HG03159 (cell line): ENCODE results near the gene UBE2D2.
"Not testable (repeated sequence)": the region's sequence is repeated elsewhere in the genome, so short reads cannot be mapped to it uniquely, and the experiment has no call there.

Source experiments
- ATAC-seq: cut with Tn5 transposase; IDR thresholded peaks from one replicate; pipeline ENCODE4 v1.9.1; 2021; ENCODE audit warnings: mild to moderate bottlenecking, moderate library complexity; ENCODE audit not compliant: unreplicated experiment

UBE2D2 gene

DNA sequence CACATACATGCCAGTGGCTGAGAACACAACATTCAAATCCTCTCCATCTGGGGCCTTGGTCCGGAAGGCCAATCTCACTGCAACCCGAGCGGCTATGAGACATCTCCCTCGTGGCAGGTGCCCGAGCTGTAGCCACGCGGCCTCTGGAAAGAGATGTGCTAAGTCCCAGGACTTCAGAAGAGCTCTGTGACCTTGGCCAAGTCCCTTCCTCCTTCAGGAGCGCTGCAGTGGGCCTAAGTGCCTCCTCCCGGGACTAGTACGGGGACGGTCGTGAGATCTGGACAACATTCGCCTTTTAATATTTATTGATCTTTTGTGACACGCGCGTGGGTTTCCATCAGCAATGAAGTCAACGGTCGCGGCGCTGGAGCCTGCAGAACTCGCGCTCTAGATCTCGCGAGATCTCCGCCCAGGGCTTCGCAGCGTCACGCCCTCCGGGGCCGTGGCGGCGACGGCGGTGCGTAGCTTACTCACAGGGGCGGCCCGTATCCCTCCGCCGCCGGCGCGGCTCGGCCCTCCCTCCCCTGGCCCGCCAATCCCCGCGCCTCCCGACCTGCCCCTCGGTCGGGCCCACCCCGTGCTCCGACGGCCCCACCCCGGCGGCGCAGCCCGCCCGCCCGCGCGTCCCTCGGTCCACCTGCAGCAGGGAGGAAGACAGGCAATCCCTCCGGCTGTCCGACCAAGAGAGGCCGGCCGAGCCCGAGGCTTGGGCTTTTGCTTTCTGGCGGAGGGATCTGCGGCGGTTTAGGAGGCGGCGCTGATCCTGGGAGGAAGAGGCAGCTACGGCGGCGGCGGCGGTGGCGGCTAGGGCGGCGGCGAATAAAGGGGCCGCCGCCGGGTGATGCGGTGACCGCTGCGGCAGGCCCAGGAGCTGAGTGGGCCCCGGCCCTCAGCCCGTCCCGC lies at the start of gene UBE2D2:
Gene UBE2D2 (plus strand): TSS at position 588 of the 903 bp plus-strand sequence. CDS start 453 bp downstream, outside the sequence.
- ATAC-seq = peak; percentile 74

DNA sequence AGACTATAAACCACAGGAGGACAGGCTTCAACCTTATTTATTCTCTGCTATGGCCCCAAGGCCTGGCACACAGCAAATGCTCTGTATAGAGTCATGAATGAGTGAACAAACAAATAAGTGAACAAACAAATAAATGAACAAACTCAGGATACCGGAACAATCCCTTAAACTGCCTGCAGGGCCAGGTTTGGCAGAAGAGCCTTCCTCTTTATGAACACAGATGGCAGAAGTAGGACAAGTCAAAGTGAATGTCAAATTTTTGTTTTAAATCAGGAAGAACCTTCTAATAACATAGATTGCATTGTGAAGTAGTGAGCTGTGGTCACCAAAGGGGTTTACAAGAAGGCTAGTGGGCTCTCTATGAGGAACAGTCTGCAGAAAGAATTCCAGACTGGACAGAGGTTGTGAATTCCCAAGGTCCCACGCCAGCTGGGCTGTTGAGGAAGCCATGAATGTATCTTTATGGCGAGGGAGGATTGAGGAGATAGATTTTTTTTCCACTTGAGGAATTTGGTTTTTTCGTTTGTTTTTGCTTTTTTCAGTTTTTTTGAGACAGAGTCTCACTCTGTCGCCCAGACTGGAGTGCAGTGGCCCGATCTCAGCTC lies 48.3 kb upstream of the UBE2D2 start:
- no peak for ATAC-seq

DNA sequence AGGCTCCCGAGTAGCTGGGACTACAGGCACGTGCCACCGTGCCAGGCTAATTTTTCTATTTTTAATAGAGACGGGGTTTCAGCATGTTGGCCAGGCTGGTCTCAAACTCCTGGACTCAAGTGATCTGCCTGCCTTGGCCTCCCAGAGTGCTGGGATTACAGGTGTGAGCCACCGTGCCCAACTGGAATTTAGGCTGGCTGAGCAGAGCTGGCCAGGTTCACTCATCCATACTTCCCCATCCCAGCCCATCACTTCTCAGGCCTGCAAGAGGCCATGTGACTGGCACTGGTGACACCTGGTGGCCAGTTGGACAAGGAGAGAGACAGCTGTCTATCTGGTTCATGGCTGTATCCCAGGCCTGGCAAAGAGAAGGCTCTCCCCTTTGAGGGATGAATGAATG lies 47.7 kb upstream of the UBE2D2 start:
- peak; percentile 48 for ATAC-seq

DNA sequence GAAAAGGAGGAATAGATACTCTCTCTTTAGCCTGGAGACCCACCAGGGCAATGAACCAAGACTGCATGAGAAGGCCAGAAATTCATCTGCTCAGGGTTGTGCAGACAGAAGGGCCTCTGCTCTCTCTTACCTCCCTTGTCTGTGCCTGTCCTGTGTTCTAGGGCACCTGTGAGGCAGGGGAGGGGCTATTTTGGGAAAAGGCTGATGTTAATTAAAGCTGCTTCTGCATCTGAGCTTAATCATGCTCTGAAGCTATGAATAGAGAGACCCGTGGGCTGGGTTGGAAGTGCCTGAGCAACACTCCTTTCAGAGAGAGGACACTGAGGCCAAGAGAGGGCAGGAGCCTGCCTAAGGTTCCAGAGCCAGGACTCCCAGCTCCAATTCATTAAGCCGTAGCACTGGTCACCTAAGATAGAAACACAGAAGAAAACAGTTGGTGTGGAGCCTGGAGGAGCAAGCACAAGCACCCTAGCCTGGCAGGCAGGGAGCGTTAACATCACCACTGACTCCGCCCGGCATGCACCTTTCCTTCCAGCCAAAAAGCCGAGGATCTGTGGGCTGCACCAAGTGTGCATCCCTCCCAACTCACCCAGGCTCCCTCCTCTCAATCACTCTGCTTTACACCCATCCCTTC lies 47.2 kb upstream of the UBE2D2 start:
- ATAC-seq = peak; percentile 4

DNA sequence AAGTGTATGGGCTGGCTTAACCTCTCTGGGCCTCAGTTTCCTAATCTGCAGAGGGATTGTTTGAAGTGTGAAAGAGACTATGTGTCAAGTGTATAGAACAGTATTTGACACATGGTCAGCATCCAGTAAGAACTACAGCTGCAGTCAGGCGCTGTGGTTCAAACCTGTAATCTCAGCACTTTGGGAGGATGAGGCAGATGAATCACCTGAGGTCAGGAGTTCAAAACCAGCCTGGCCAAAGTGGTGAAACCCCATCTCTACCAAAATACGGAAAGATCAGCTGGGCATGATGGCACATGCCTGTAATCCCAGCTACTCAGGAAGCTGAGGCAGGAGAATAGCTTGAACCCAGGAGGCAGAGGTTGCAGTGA lies 46.7 kb upstream of the UBE2D2 start:
- no peak for ATAC-seq

DNA sequence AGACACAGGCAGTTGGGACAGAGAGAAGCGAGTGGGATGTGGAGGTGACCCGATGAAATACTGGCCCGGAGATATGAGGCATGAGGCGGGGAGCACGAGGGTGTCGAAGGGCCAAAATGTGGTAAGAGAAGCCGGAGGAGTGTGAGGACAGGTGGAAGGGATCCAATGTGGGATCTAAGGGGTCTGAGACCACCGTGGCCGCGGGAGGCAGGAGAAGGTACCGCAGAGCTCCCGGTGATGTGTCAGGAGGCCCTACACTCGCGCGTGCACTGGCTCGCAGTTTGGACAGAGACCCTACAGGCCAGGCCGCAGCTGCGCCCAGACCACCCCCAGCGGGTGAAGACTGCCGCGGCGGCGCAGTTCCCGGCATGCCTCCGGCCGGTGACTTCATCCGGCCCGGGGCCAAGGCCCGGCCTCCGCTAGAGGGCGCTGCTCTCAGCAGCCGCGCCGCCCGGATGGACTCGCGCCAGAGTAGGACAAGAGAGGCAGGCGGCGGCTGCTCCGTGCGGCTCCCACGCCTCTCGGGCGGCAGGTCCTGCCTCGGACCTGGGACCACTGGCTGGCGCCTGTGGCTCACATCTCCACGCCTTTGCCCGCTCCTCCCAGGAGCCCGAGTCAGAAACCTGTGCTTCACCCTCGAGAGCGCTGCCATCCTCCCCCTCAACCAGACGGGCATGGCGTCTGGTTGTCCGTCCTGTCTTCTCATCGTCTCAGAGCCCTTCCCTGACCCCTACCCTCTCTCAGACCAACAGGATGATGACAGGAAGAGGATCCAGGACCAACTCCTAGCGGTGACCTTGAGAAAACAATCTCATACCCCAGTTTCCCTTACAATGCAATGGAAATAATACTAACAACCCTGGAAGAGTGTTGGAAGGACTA lies 43.2 kb upstream of the UBE2D2 start:
- ATAC-seq = peak; percentile 88

DNA sequence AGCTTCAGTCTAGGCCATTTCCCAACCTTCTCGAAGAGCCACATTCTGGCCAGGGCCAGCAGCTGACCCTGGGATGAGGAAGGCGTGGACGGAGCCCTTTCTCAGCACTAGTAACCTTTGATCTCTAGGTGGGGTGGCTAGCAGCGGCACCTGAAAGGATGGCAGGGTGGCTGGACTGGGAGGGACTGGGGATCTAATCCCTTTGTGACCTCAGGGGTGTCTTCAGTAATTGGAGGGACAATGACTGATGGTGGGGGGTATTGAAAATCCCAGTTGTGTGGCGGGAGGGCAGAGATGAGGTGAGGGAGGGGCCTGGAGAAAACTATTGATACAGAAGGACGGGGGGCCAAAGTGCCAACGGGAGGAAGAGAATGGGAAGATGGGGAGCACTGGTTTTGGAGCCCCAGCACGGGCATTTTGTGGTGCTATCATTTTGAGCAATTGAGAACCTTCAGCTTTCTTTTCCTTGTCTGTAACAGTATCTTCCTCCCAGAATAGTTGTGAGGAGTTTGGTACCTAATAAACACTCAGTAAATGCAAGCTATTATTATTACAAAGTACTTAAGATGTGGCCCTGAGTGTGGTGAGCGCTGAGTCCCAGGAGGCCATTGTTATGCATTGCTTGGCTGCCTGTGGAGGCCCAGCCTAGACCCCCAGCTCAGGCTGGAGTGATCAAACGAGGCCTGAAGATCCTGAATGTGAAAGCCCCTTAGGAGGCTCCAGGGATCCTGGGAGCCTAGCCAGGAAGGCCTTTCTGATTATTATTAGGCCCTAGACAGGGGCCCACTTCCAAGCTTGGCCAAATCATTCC lies 37.3 kb upstream of the UBE2D2 start:
- no peak for ATAC-seq

DNA sequence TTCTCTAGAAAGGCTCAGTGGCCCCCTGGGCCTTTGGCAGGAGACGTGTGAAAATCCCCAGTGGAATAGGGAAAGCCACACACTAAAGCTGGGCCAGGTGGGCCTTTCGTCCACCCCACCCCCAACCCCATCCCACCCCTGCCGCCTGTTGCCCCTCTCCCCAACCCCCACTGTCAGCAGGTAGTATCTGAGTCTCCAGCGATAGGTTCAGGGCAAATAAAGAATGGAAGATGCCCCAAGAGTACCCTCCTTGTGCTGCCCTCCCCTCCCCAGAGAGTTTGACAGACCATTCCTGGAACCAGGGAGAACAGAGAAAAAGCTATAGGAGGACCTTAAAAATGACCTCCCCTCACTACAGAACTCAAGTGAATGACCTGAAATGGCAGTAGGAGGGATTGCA lies 36.7 kb upstream of the UBE2D2 start:
- no peak for ATAC-seq

DNA sequence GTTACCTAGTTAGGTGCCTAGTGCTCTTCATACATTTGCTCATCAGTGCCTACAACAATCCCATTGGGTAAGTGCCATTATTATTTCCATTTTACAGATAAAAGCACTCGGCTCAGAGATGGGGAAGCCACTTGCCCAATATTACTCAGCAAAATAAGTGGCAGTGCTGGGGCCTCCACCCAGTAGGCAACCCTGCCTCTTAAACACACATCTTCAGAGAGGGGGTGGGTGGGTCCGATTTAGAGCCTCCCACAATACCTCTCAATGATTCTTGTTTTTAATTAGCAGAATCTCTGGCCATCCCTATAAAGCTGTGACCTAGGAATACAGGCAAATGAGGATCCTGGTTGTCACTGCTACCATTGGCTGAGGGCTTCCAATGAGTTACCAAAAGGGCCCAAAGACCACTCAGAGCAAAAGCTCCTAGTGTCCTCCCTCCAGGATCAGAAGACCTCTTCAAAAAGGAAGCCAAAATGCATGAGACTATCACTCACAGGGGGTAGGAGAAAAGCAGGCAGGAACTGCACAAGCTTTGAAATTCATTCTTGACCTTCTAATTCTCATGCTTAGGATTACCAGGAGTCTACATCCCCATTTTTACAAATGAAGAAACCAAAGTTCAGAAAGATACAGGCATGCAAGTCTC lies 36.1 kb upstream of the UBE2D2 start:
- no peak for ATAC-seq

DNA sequence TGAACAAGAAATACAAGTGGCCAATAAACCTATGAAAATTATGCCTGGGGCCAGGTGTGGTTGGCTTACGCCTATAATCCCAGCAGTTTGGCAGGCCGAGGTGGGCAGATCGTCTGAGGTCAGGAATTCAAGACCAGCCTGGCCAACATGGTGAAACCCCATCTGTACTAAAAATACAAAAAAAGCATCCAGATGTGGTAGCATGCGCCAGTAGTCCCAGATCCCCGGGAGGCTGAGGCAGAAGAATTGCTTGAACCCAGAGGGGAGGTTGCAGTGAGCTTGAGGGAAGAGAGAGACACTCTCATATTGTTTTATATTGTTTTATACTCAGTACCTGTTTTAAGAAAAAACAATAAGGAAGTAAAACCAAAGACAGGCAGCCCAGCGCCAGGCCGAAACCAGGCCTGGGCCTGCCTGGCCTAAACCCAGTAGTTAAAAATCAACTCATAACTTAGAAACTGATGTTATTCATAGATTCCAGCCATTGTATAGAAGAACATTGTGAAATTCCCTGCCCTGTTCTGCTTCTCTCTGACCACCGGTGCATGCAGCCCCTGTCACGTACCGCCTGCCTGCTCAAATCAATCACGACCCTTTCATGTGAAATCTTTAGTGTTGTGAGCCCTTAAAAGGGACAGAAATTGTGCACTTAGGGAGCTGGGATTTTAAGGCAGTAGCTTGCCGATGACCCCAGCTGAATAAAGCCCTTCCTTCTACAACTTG lies 35.4 kb upstream of the UBE2D2 start:
- not testable (repeated sequence) for ATAC-seq

DNA sequence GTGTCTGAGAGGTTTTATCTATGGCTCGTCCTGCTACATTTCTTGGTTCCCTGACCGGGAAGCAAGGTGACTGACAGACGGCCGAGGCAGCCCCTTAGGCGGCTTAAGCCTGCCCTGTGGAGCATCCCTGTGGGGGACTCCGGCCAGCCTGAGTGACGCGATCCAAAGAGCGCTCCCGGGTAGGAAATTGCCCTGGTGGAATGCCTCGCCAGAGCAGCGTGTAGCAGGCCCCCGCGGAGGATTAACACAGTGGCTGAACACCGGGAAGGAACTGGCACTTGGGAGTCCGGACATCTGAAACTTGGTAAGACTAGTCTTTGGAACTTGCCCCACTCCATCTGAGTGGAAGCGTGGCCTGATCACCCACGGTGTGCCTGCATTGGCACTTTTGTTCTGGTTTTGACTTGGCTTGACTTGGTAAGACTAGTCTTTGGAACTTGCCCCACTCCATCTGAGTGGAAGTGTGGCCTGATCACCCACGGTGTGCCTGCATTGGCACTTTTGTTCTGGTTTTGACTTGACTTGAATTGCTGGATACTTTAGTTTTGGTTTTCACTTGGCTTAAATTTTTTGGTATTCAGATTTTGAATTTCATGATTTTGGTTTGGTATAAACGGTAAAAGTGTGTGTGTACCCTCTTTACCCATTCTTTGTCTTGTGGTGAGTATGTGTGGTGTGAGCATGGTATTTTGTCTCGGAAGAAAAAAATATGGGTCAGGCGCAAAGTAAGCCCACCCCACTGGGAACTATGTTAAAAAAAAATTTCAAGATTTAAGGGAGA lies 34.6 kb upstream of the UBE2D2 start:
- not testable (repeated sequence) for ATAC-seq

DNA sequence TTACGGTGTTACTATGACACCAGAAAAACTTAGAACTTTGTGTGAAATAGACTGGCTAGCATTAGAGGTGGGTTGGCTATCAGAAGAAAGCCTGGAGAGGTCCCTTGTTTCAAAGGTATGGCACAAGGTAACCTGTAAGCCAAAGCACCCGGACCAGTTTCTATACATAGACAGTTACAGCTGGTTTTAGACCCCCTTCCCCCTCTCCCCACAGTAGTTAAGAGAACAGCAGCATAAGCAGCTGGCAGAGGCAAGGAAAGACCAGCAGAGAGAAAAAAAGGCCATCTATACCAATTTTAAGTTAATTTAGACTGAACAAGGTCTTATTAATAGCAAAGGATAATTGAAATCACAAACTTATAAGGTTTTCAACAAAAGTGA lies 34.1 kb upstream of the UBE2D2 start:
- ATAC-seq = not testable (repeated sequence)

DNA sequence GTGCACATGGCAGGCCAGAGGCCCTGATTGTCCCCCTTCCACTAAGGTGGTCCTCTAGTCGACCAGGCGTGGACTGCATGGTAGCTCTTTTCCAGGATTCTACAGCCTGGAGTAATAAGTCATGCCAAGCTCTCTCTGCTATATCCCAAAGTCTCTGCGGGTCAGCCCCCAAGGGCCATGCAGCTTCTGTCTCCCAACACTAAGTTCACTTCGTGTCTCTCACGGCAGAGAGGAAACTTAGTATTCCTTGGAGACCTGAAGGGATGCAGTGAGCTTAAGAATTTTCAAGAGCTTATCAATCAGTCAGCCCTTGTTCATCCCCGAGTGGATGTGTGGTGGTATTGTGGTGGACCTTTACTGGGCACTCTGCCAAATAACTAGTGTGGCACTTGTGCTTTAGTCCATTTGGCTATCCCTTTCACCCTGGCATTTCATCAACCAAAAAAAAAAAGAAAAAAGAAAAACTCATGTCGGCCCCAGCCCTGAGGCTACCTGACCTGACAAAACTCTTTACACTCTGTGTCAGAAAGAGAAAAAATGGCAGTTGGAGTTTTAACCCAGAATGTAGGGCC lies 33.2 kb upstream of the UBE2D2 start:
- not testable (repeated sequence) for ATAC-seq

DNA sequence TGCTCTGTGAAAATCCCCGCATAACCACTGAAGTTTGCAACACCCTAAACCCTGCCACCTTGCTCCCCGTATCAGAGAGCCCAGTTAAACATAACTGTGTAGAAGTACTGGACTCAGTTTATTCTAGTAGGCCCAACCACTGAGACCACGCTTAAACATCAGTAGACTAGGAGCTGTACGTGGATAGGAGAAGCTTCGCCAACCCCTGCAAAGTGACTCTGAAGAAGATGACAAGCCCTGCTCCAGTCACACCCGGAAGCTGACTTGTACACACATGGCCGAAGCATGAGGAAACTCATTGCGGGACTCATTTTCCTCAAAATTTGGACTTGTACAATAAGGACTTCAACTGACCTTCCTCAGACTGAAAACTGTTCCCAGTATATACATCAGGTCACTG lies 32.4 kb upstream of the UBE2D2 start:
- not testable (repeated sequence) for ATAC-seq

DNA sequence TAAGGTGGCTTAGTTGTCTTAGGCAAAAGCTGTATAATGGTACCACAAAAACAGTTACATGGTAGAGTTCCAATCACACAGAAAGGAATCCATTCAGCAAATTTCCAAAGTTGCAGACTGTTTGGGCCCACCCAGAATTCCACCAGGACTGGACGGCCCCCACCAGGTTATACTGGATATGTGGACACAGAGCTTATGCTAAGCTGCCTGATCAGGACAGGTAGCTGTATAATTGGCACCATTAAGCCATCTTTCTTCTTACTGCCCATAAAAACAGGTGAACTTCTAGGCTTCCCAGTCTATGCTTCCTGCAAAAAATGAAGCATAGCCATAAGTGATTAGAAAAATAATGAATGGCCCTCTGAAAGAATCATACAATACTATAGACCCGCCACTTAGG lies 31.1 kb upstream of the UBE2D2 start:
- not testable (repeated sequence) for ATAC-seq

DNA sequence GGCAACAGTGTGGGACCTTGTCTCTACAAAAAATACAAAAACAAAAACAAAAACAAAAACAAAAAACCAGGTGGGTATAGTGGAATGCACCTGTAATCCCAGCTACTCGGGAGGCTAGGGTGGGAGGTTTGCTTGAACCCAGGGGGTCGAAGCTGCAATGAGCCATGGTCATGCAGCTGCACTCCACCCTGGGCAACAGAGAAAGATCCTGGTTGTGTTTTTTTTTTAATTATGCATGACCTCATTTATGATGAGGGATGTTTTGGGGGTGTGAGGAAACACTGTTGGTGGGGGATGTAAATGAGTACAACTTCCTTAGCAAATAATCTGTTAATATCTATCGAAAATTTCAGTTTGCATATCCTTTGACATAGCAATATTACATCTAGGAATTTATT lies 29.4 kb upstream of the UBE2D2 start:
- ATAC-seq = no peak

DNA sequence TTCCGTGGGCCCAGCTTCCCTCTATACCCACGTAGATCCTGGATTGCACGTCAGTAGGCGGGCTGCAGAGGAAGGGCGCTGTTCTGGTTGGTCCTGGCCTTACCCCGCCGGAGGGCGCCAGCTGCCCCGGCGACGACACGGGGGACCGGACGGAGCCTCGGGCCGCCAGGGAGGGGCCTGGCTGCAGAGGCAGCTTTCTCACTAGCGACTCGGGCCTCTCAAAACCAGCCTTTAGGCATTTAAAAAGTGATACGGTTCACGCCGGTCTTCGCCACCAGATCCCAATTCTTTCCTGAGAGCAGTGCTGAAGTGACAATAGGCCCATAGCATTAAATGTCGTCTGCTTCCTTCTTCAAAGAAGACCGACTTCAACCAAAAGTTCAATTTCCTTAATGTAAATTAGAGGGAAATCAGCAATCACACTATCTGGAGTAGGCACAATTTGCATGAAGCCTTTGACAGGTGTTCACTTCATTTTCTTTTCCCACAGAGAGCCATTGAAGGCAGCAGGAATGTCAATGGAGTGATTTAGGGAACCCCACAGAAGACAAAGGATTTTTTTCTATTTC lies 17.6 kb upstream of the UBE2D2 start:
- peak; percentile 72 for ATAC-seq
